ENCODE data around the gene IL19.

- TF ChIP-seq POLR2A (IDR thresholded peaks at IDR 0.05; ENCODE audit: low read depth, low read length) (no peak), TAF1 (IDR thresholded peaks at IDR 0.05; ENCODE audit: low read depth, low read length) (no peak)
Measured at GRCh38 chr1:206831650-206832049, 61.1 kb downstream of the IL19 start.
